Inferior parietal cortex (tissue), 1 donor: Measurements from ENCODE around the gene PTPRN2.

ENCODE experiments used
- DNase-seq: peaks from one replicate; pipeline ENCODE4 v3.0.0-alpha.2; 2016; ENCODE audit errors: extremely low spot score

PTPRN2 gene

GRCh38 chr7:157524731-157525130 lies 1062.9 kb downstream of the PTPRN2 start:
- no peak for DNase-seq

GRCh38 chr7:157523766-157524421 lies 1063.7 kb downstream of the PTPRN2 start:
- DNase-seq = no peak

GRCh38 chr7:157523371-157523765 lies 1064.3 kb downstream of the PTPRN2 start:
- no peak for DNase-seq

- DNase-seq = no peak
Measured at GRCh38 chr7:157522954-157523353, 1064.7 kb downstream of the PTPRN2 start.

- DNase-seq = no peak
Measured at GRCh38 chr7:157522189-157522588, 1065.4 kb downstream of the PTPRN2 start.

GRCh38 chr7:157521752-157522151 lies 1065.9 kb downstream of the PTPRN2 start:
- DNase-seq = no peak

GRCh38 chr7:157521061-157521731 lies 1066.4 kb downstream of the PTPRN2 start:
- DNase-seq = no peak

- no peak for DNase-seq
Measured at GRCh38 chr7:157520249-157520648, 1067.4 kb downstream of the PTPRN2 start.

GRCh38 chr7:157519798-157520244 lies 1067.8 kb downstream of the PTPRN2 start:
- no peak for DNase-seq

- no peak for DNase-seq
Measured at GRCh38 chr7:157519246-157519645, 1068.4 kb downstream of the PTPRN2 start.

- DNase-seq = no peak
Measured at GRCh38 chr7:157518514-157519175, 1069.0 kb downstream of the PTPRN2 start.

GRCh38 chr7:157517782-157518513 lies 1069.7 kb downstream of the PTPRN2 start:
- no peak for DNase-seq

GRCh38 chr7:157516911-157517781 lies 1070.5 kb downstream of the PTPRN2 start:
- no peak for DNase-seq

GRCh38 chr7:157516311-157516710 lies 1071.3 kb downstream of the PTPRN2 start:
- no peak for DNase-seq

- no peak for DNase-seq
Measured at GRCh38 chr7:157515342-157516041, 1072.1 kb downstream of the PTPRN2 start.

- no peak for DNase-seq
Measured at GRCh38 chr7:157514746-157515145, 1072.9 kb downstream of the PTPRN2 start.

GRCh38 chr7:157514306-157514705 lies 1073.3 kb downstream of the PTPRN2 start:
- DNase-seq = no peak

- DNase-seq = no peak
Measured at GRCh38 chr7:157513682-157514081, 1073.9 kb downstream of the PTPRN2 start.

- no peak for DNase-seq
Measured at GRCh38 chr7:157513162-157513621, 1074.4 kb downstream of the PTPRN2 start.

GRCh38 chr7:157509226-157509625 lies 1078.4 kb downstream of the PTPRN2 start:
- no peak for DNase-seq
